Transverse colon (tissue), 4 donors: ENCODE data around the gene EHBP1. TPM values are rescaled to one million over a fixed set of nuclear protein-coding genes. Genes with fewer than 3 reads are reported as not detected.

Source experiments
- DNase-seq: peaks from one replicate; pipeline ENCODE4 v3.0.0-alpha.2; 2019
- H3K27ac ChIP-seq, 4 donors: fragments of 200-600 bp; sonication (generic); 2 replicates each; pipeline ENCODE4 v1.5.1; 2016 to 2018; ENCODE audit warnings: inconsistent platforms in 4 of 4
- H3K27me3 ChIP-seq: fragments of 200-600 bp; sonication (generic); 2 replicates; pipeline ENCODE4 v1.5.1; 2017; ENCODE audit warnings: inconsistent platforms
- H3K36me3 ChIP-seq, 4 donors: fragments of 200-600 bp; sonication (generic); 2 replicates each; pipeline ENCODE4 v1.5.1; 2017 to 2019; ENCODE audit warnings: inconsistent platforms in 4 of 4
- H3K4me1 ChIP-seq, 4 donors: fragments of 200-600 bp; sonication (generic); 2 replicates each; pipeline ENCODE4 v1.5.1; 2017 to 2020; ENCODE audit warnings: inconsistent platforms in 4 of 4
- H3K4me3 ChIP-seq, 4 donors: fragments of 200-600 bp; sonication (generic); 1 replicate in 1 of 4; 2 replicates in 3 of 4; pipeline versions ENCODE4 v1.5.1 to v1.6.1; 2017 to 2019; ENCODE audit warnings: inconsistent platforms in 4 of 4
- H3K9me3 ChIP-seq, 2 donors: fragments of 200-600 bp; sonication (generic); 2 replicates each; pipeline ENCODE4 v1.5.1; 2017 to 2019; ENCODE audit warnings: inconsistent platforms in 2 of 2
- EP300 ChIP-seq: sonication (generic); formaldehyde crosslinking; IDR thresholded peaks from one replicate; pipeline ENCODE4 v1.6.1; 2017; ENCODE audit warnings: antibody characterized with exemption, low read depth
- POLR2A ChIP-seq: fragments of 450-650 bp; IDR thresholded peaks from one replicate; pipeline ENCODE4 v1.6.1; 2016; ENCODE audit warnings: antibody characterized with exemption, mild to moderate bottlenecking, moderate library complexity
- POLR2AphosphoS5 ChIP-seq, 3 donors: sonication (generic); formaldehyde crosslinking; IDR thresholded peaks; one replicate each; pipeline ENCODE4 v1.6.1; 2016; ENCODE audit warnings: antibody characterized with exemption in 3 of 3
- WGBS, 2 donors: methylation state at CpG; one replicate each; pipeline ENCODE4 v1.1.5; 2018; ENCODE audit warnings: low coverage in 1 of 2; 5-methylcytosine and 5-hydroxymethylcytosine counted together
- in situ Hi-C, 4 donors: fragments of 200-750 bp; cut with MboI; loops; one replicate each; pipeline versions ENCODE4 v1.15.0 to v1.15.1; 2017; ENCODE audit warnings: low sequenced_read_pairs in 3 of 4, low pct_ligation_motif_present in 1 of 4, low pct_unique_long_range_greater_than_20kb in 1 of 4
- intact Hi-C: fragments of 100-400 bp; cut with DNase I; formaldehyde crosslinking; loops from one replicate; pipeline ENCODE4 v1.15.1; 2023; ENCODE audit warnings: low total_unique reads
- total RNA-seq, 4 donors: library from RNA; depleted of rRNA; stranded (reverse); fragments of >200 nt; gene quantifications; one replicate each; pipeline ENCODE4 v1.1.0, GENCODE V29; 2016
- TF ChIP-seq, protein P1 (sequence below), 5 experiments: fragments of 200-600 bp in 3 of 5; fragments of 450-650 bp in 2 of 5; sonication (generic) in 3 of 5; IDR thresholded peaks; 1 replicate in 2 of 5; 2 replicates in 3 of 5; pipeline ENCODE4 v1.5.1; 2016 to 2017; ENCODE audit warnings: antibody characterized with exemption in 5 of 5, inconsistent platforms in 3 of 5, mild to moderate bottlenecking in 2 of 5, moderate library complexity in 1 of 5

The EHBP1 gene
- total RNA-seq, 4 donors from 2014 or later: 41.1 to 69.4 (median 47.0) TPM

DNA sequence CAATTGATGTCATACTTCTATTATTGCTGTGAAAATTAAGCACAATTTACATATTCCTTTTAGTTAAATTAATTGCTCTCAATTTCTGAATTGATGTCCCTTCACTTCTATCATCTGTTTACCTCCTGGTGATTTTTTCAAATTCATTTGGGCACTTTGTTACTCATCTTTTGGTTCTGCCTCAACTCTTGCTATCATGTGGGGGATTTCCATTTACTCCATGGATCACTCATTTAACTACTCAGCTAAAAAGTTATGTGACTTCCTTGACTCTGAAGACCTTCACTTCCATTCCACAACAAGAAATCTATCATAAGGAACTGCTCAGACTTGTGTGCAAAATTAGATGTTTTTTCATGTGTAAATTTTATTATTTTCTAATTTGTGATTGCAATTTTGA, 126.2 kb downstream of the EHBP1 start:
- Histone ChIP-seq H3K27ac (no peak overlapping the region), H3K36me3 (peaks cover 0 to 16% (median 6%) of the 10 kb centered on the region in 4 donors), H3K9me3 (peaks cover 7 to 8% of the 10 kb centered on the region in 2 donors), H3K4me3 (no peak overlapping the region), H3K27me3 (no peaks in the 10 kb centered on the region), H3K4me1 (no peaks in the 10 kb centered on the region)
- DNase-seq: no peak
- TF ChIP-seq, protein P1, sequence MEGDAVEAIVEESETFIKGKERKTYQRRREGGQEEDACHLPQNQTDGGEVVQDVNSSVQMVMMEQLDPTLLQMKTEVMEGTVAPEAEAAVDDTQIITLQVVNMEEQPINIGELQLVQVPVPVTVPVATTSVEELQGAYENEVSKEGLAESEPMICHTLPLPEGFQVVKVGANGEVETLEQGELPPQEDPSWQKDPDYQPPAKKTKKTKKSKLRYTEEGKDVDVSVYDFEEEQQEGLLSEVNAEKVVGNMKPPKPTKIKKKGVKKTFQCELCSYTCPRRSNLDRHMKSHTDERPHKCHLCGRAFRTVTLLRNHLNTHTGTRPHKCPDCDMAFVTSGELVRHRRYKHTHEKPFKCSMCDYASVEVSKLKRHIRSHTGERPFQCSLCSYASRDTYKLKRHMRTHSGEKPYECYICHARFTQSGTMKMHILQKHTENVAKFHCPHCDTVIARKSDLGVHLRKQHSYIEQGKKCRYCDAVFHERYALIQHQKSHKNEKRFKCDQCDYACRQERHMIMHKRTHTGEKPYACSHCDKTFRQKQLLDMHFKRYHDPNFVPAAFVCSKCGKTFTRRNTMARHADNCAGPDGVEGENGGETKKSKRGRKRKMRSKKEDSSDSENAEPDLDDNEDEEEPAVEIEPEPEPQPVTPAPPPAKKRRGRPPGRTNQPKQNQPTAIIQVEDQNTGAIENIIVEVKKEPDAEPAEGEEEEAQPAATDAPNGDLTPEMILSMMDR (IDR thresholded peaks at IDR 0.05): no peak
- TF ChIP-seq EP300 (no peak), POLR2AphosphoS5 (IDR thresholded peaks at IDR 0.05) (no peak), POLR2A (no peak)
- intact Hi-C loops: no loop called here
- in situ Hi-C loops: no loop called here

DNA sequence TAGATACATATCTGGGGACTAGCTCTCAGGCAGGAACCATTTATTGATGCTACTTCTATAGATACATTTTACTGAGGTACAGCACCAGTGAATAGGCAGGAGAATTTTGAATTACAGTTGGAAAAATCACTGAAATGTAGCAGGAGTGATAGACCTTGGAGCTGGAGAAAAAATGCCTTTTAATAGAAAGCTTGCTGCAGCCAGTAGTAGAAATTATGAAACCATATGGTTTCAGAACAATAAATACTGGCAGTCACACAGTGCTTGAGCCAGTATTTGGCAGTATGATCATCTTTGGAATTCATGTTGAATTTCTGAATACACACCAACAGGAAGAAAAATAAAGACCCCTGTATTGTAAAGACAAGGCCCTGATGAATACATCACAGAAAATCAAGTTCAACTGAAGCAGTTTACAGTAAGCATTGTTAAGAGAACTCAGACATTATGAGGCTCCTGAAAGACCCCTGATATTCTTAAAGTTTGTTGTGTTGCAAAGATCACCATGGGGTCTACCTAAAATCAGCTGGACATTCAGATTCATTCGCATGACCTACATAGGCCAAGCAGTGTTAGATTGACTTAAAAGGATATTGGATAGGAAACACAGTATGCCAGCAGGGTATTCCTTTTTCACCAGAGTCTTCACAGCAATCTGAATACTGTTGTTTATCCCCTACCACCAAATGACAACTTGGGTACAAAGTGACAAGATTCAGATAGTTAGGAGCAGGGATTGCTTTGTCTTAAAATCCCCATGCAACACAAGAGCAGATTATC, 139.0 kb downstream of the EHBP1 start:
- no peaks in the 10 kb centered on the region for H3K4me1 ChIP-seq
- peaks cover 6 to 12% of the 10 kb centered on the region in 2 donors for H3K9me3 ChIP-seq
- H3K4me3 ChIP-seq: no peak overlapping the region
- DNase-seq: no peak
- peaks cover 0 to 7% (median 0%) of the 10 kb centered on the region in 4 donors for H3K36me3 ChIP-seq
- TF ChIP-seq EP300: no peak
- no peak for TF ChIP-seq POLR2A
- TF ChIP-seq, protein P1 (IDR thresholded peaks at IDR 0.05): no peak
- no peak for TF ChIP-seq POLR2AphosphoS5 (IDR thresholded peaks at IDR 0.05)
- in situ Hi-C loops (no loop called here), intact Hi-C loops (no loop called here)
- no peak overlapping the region for H3K27ac ChIP-seq
- no peaks in the 10 kb centered on the region for H3K27me3 ChIP-seq
- WGBS, 2 donors: 100% methylated on average over 1 of the region's 1 CpG; no CpG with 5 or more reads in 1 of the 2 donors

DNA sequence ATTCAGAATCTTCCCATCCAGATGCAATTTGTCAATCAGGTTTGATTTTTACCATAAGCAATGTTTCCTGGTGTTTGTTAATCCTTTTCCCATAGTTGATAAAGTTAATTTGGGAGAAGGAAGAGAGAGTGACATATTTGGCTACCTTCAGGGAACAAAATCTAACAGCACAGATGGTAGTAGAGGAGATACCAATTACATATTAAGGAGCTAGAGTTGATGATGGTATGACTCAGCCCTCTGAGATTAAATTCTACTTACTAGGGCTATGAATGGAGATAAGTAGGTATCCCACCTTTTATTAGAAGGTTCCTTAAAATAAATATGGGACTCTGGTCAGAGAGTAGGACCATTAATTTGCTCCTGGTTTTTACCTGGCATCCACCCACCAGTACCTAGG, 139.7 kb downstream of the EHBP1 start:
- in situ Hi-C loops: no loop called here
- no peak for DNase-seq
- TF ChIP-seq EP300 (no peak), POLR2AphosphoS5 (IDR thresholded peaks at IDR 0.05) (no peak), POLR2A (no peak)
- TF ChIP-seq, protein P1 (IDR thresholded peaks at IDR 0.05): no peak
- H3K36me3 ChIP-seq: peaks cover 0 to 7% (median 0%) of the 10 kb centered on the region in 4 donors
- no peaks in the 10 kb centered on the region for H3K4me1 ChIP-seq
- H3K27me3 ChIP-seq: no peaks in the 10 kb centered on the region
- H3K9me3 ChIP-seq: peaks cover 6 to 12% of the 10 kb centered on the region in 2 donors
- no peak overlapping the region for H3K27ac ChIP-seq
- intact Hi-C loops: no loop called here
- H3K4me3 ChIP-seq: no peak overlapping the region

DNA sequence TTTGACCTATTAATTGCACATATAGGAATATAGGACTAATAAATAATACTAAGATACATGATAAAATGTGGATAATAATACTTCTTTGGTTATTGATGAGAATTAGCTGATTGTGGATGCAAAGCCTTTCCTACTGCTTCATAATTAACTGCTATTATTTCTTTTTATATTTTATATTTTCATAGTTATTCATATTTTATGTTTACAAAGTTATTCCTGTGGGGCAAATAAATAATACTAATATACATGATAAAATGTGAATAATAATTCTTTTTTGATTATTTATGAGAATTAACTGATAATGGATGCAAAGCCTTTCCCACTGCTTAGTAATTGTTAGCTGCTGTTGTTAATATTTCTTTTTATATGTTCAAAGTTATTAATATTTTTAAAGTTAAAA, 146.7 kb downstream of the EHBP1 start:
- in situ Hi-C loops: no loop called here
- Histone ChIP-seq H3K36me3 (no peaks in the 10 kb centered on the region), H3K4me3 (no peak overlapping the region)

More for the DNA sequence above, 146.7 kb downstream of the EHBP1 start:
- Histone ChIP-seq H3K9me3 (no peaks in the 10 kb centered on the region), H3K4me1 (no peaks in the 10 kb centered on the region), H3K27ac (no peak overlapping the region), H3K27me3 (no peaks in the 10 kb centered on the region)
- TF ChIP-seq POLR2A: no peak
- TF ChIP-seq, protein P1 (IDR thresholded peaks at IDR 0.05): no peak
- DNase-seq: no peak
- intact Hi-C loops: no loop called here
